A549 treated with Mapracorat at 1 μM for 4 hours (cell line): Measurements from ENCODE around the gene STARD5. TPM values are rescaled to one million over a fixed set of nuclear protein-coding genes. Genes with fewer than 3 reads are reported as not detected.

Experiments used
- total RNA-seq: library from RNA; stranded (reverse); fragments of 200-300 nt; extraction: Qiagen RNA extraction; gene quantifications from 5 replicates; pipeline ENCODE4 v1.2.3, GENCODE V29; 2022

STARD5 gene
- 1.5 to 2.1 TPM (median 1.8 TPM) in 5 replicates for total RNA-seq

GRCh38 chr15:81323944-81324881 lies at the start of gene STARD5:
STARD5 (minus strand) TSS chr15:81324141; CDS start chr15:81324099, 42 bp downstream.

Other genes with a start within 250 kb of the STARD5 start
- gene CFAP161, start 189.9 kb downstream of the STARD5 start, total RNA-seq = not detected in 5 replicates
- 0.53 TPM in 1 of 5 replicates, not detected in the others for gene IL16, start 127.3 kb downstream of the STARD5 start, total RNA-seq
- not detected in 5 replicates for gene TMC3, start 50.1 kb upstream of the STARD5 start, total RNA-seq